Mesothelial cell of epicardium (in vitro differentiated cells): ENCODE data around the gene PPP1R1B. TPM values are rescaled to one million over a fixed set of nuclear protein-coding genes. Genes with fewer than 3 reads are reported as not detected.

Experiments used
- DNase-seq, 2 experiments: peaks; one replicate each; pipeline ENCODE4 v3.0.0; 2021; ENCODE audit warnings: low spot score in 2 of 2; ENCODE audit not compliant: unreplicated experiment in 2 of 2
- H3K27ac Mint-ChIP-seq: 2 replicates; pipeline ENCODE4 v1.8.0; 2021; ENCODE audit warnings: mixed read lengths
- H3K27me3 Mint-ChIP-seq: 2 replicates; pipeline ENCODE4 v1.8.0; 2021; ENCODE audit warnings: low read depth, mixed read lengths
- H3K36me3 Mint-ChIP-seq: 2 replicates; pipeline ENCODE4 v1.8.0; 2021; ENCODE audit warnings: mixed read lengths
- H3K4me1 Mint-ChIP-seq: 2 replicates; pipeline ENCODE4 v1.8.0; 2021; ENCODE audit warnings: mixed read lengths
- H3K4me3 Mint-ChIP-seq: 2 replicates; pipeline ENCODE4 v1.8.0; 2021; ENCODE audit warnings: mild to moderate bottlenecking, moderate library complexity, mixed read lengths
- H3K9me3 Mint-ChIP-seq: 2 replicates; pipeline ENCODE4 v1.8.0; 2021; ENCODE audit warnings: mixed read lengths
- CTCF ChIP-seq: fragments of 200-600 bp; sonication (generic); IDR thresholded peaks from one replicate; pipeline ENCODE4 v1.5.0; 2021; ENCODE audit warnings: antibody characterized with exemption; ENCODE audit not compliant: unreplicated experiment
- total RNA-seq: library from RNA; stranded (reverse); gene quantifications from 3 replicates; pipeline ENCODE4 v1.2.1, GENCODE V29; 2021

The PPP1R1B gene
- total RNA-seq, 1 donor from 2014 or later = 0.58 TPM

- H3K27ac Mint-ChIP-seq = no peak overlapping the region
- H3K9me3 Mint-ChIP-seq = no peaks in the 10 kb centered on the region
- no peak overlapping the region for H3K4me3 Mint-ChIP-seq
- H3K36me3 Mint-ChIP-seq = no peaks in the 10 kb centered on the region
- TF ChIP-seq CTCF = no peak
- peaks cover 41% of the 10 kb centered on the region for H3K27me3 Mint-ChIP-seq
- H3K4me1 Mint-ChIP-seq = peaks cover 22% of the 10 kb centered on the region
- no peak for DNase-seq
Observed at GRCh38 chr17:39671651-39672521, 45.1 kb downstream of the PPP1R1B start.

GRCh38 chr17:39672522-39673334 lies 46.0 kb downstream of the PPP1R1B start:
- Mint-ChIP-seq H3K9me3 (no peaks in the 10 kb centered on the region), H3K4me3 (no peak overlapping the region), H3K4me1 (peaks cover 28% of the 10 kb centered on the region), H3K27ac (no peak overlapping the region), H3K27me3 (peaks cover 35% of the 10 kb centered on the region), H3K36me3 (no peaks in the 10 kb centered on the region)
- no peak for DNase-seq
- no peak for TF ChIP-seq CTCF

GRCh38 chr17:39673335-39674081 lies 46.8 kb downstream of the PPP1R1B start:
- DNase-seq = no peak
- H3K27me3 Mint-ChIP-seq = peaks cover 30% of the 10 kb centered on the region
- no peak overlapping the region for H3K4me3 Mint-ChIP-seq
- no peaks in the 10 kb centered on the region for H3K9me3 Mint-ChIP-seq
- H3K4me1 Mint-ChIP-seq = peaks cover 31% of the 10 kb centered on the region
- TF ChIP-seq CTCF = no peak
- no peaks in the 10 kb centered on the region for H3K36me3 Mint-ChIP-seq
- no peak overlapping the region for H3K27ac Mint-ChIP-seq

- Mint-ChIP-seq H3K9me3 (no peaks in the 10 kb centered on the region), H3K27ac (no peak overlapping the region), H3K4me3 (no peak overlapping the region), H3K4me1 (peaks cover 28% of the 10 kb centered on the region), H3K36me3 (no peaks in the 10 kb centered on the region), H3K27me3 (peaks cover 26% of the 10 kb centered on the region)
- no peak for TF ChIP-seq CTCF
- no peak for DNase-seq
Observed at GRCh38 chr17:39674179-39674578, 47.4 kb downstream of the PPP1R1B start.

- Mint-ChIP-seq H3K27me3 (peaks cover 19% of the 10 kb centered on the region), H3K27ac (peak overlapping the region; percentile 93), H3K9me3 (no peaks in the 10 kb centered on the region), H3K4me3 (no peak overlapping the region), H3K4me1 (peaks cover 28% of the 10 kb centered on the region), H3K36me3 (peaks cover under 1% of the 10 kb centered on the region)
- TF ChIP-seq CTCF = no peak
- DNase-seq = no peak
Observed at GRCh38 chr17:39674702-39675389, 48.1 kb downstream of the PPP1R1B start.
